HT-29 (cell line): Measurements from ENCODE around the gene PACS1. TPM values are rescaled to one million over a fixed set of nuclear protein-coding genes. Genes with fewer than 3 reads are reported as not detected.

ENCODE experiments used
- DNase-seq: peaks from one replicate; pipeline ENCODE4 v3.0.0-alpha.2; 2015; ENCODE audit warnings: low spot score
- total RNA-seq: library from RNA; depleted of rRNA; stranded (reverse); fragments of >200 nt; shearing (Covaris generic); gene quantifications from 2 replicates; pipeline ENCODE4 v1.2.3, GENCODE V29; 2014

PACS1 gene
- total RNA-seq, 1 experiment from 2014 or later: 23.1 TPM

DNA sequence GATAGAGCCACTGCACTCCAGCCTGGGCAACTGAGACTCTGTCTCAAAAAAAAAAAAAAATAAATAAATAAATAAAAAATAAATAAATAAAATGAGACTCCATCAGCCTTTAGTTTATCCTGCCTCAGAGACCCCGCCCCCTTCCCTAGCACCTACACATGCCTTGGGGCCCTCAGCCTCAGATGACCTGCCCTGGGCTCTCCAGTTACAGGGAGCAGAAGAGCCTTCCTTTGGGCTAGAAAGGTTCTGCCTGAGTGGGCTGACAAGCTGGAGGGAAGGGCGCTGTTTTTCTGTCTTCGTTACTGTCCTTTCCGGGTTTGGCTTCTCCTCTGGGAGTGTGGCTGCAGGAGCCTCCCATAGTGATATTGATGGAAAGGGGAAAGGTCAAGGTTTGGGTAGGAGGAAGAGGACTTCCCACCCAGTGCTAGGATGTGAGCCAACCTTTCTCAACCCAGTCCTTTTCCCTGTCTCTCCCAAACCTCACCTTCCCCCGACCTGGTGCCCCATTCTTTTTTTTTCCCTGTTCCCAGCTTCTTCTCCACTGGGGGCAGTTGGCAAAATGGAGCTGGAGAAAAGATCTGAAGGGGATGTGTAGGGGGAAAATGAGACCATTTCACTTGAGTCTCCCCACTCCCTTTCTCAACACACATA is 19.4 kb upstream of the PACS1 start:
- DNase-seq: no peak

DNA sequence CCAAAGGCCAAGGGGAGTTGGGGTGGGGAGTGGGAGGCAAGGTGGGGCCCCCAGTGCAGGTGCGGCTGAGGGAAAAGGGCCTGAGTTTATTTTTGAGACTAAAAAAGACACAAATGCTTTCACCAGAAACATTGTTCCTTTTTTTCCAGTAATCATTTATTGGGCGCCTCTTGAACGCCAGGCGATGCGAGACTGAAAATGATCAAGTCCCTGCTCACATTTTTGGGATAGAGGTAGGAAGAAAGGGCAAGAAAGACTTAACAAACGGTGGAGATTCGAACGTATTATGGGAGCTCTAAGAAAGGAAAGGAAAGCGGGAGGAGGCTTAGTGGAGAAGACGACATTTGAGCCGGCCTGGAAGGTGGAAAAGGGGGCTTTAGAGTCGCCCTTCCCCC is 18.7 kb upstream of the PACS1 start:
- no peak for DNase-seq

GRCh38 chr11:66051766-66052663 is 18.1 kb upstream of the PACS1 start, which contains the start of gene SF3B2:
Gene SF3B2, plus strand, starts transcription at chr11:66052364. Its CDS starts 21 bp downstream, at chr11:66052385.
- DNase-seq: peak; percentile 99

DNA sequence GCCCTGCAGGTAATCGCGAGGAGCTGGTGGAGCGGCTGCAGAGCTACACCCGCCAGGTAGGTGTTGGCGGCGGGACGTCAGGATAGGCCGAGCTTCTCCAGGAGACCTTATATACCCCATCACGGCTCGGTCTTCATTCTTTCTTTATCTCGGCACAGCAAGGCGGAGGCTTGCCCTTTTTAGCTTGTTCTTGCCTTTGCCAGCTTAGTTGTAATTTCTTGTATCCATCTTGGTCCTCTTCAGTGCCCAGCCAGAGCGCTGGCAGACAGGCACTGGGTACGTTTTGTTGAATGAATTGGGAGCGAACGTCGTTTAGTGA is 17.4 kb upstream of the PACS1 start:
- DNase-seq: no peak

DNA sequence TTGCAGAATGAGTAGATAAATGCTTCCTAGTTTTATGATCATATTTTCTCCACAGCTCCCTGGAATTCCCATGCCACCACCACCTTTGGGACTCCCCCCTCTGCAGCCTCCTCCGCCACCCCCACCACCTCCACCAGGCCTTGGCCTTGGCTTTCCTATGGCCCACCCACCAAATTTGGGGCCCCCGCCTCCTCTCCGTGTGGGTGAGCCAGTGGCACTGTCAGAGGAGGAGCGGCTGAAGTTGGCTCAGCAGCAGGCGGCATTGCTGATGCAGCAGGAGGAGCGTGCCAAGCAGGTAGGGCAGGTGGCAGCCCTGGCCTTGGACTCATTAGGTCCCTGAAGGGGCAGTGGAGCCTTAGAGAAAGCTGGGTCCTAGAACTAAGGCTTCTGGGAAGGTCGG is 15.1 kb upstream of the PACS1 start:
- DNase-seq: no peak

DNA sequence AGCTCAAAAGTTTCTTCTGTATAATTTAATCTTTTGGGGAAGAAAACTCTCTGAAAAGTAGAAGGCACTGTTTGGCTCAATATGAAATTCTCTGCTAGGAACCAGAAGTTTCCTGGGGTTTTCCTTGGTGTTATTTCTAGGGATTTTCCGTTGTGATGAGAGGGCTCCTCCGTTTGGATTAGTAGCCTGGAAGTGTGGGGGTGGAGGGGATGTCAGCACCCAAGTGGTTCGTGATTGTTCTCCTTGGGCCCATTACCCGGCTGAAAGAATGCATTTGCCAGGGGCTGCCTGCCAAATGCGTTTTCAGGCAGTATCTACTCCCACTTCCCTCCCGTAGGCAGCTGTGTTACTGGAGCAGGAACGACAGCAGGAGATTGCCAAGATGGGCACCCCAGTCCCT is 13.6 kb upstream of the PACS1 start:
- DNase-seq: no peak

DNA sequence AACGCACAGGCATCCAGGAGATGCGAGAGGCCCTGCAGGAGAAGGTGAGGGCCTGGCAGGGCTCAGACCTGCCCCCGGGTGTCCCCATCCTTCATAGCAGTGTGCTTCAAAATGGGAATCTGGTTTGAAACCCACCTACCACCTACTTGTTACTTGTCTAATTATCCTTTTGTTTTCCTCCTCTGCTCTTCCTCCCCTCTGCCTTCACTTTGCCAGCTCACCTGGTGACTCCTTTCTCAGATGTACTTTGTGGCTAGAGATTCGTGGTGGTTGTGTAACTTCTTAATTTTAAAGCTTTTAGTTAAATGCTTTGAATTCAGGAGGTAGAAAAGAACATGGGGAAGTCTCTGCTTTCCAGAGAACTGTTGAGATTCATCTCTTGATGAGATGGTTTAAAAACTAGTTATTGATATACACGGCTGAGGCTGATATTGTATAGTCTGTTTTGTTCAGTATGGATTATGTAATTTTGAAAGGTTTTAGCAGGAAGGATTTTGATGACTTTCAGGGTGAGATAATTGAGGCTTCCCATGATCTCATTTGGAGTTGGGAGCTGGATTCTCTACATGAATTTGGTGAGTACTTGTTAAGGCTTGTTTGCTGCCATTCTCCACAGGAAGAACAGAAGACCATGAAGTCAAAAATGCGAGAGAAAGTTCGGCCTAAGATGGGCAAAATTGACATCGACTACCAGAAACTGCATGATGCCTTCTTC is 9.9 kb upstream of the PACS1 start:
- DNase-seq: no peak

GRCh38 chr11:66061268-66061667 is 8.8 kb upstream of the PACS1 start:
- no peak for DNase-seq

- no peak for DNase-seq
Measured at GRCh38 chr11:66062408-66062807, 7.7 kb upstream of the PACS1 start.

GRCh38 chr11:66063900-66064299 is 6.2 kb upstream of the PACS1 start:
- no peak for DNase-seq

- no peak for DNase-seq
Measured at GRCh38 chr11:66064571-66064970, 5.5 kb upstream of the PACS1 start.

DNA sequence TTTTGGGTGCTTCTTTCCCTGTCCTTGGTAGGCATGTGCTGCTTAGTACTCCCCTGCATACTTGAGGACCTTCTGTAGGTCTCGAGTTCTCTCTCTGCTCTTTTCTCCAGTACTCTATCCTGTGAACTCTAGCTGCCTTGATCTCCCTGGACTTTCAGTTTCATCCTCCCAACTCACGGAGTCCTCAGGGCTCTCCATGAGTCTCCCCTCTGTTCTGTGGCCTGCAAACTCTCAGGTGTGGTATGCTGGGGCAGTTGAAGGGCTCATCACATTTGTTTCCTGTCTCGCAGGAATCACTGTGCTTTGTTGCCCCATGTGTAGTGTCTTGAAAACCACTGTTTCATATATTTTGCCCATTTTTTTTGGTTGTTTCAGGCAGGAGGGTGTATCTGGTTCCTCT is 3.3 kb upstream of the PACS1 start:
- DNase-seq: no peak

GRCh38 chr11:66067640-66068039 is 2.4 kb upstream of the PACS1 start:
- no peak for DNase-seq

DNA sequence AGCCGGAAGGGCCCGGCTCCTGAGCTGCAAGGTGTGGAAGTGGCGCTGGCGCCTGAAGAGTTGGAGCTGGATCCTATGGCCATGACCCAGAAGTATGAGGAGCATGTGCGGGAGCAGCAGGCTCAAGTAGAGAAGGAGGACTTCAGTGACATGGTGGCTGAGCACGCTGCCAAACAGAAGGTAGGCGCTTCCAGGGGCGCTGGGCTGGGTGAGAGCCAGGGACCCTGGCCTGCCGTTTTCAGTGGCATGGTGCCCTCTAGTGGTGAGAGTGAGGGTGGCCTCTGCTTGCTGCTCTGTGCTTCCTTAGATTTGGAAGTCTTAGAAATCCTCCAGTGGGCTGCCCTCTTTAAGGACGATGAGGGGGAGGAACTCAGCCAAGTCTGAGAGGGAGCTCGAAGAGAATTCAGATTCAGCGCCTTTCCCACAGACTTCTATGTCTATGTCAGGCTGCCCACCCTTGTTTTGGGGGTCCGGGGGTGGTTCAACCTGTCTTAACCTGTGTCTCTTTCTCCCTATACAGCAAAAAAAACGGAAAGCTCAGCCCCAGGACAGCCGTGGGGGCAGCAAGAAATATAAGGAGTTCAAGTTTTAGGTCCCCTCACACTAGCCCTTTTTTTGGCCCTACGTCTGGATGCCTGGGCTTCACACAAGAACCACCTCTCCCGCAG is 1.8 kb upstream of the PACS1 start:
- peak; percentile 91 for DNase-seq

GRCh38 chr11:66068923-66069714 is 953 bp upstream of the PACS1 start:
- peak; percentile 47 for DNase-seq

DNA sequence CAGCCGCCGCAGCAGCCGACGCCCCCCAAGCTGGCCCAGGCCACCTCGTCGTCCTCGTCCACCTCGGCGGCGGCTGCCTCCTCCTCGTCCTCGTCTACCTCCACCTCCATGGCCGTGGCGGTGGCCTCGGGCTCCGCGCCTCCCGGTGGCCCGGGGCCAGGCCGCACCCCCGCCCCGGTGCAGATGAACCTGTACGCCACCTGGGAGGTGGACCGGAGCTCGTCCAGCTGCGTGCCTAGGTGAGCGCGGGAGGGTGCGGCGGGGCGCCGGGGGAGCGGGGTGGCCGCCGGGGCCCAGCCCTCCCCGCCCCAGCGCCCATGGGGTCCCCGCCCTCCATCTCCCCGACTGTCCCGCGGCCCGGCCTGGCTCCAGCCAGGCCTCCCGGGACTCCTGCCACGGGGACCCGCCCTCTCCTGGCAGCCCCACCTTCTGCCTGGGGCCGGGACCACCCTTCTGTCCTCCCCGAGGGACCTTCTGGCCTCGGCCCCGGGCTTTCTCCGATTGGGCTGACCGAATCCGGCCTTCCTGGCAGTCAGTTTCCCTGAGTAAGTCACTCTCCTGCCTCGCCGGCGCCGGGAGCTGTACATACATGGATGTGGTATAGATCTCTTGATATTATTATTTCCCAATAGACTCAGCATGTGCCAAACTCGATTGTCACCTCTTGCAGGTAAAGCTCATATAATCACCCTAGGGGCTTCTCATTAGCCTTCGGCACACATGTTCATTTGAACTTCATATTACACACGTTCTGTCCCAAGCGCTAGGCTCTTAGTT is 720 bp downstream of the PACS1 start:
- peak; percentile 47 for DNase-seq

GRCh38 chr11:66071381-66071801 is 1.3 kb downstream of the PACS1 start:
- DNase-seq: no peak

GRCh38 chr11:66072081-66072480 is 2.0 kb downstream of the PACS1 start:
- DNase-seq: no peak

GRCh38 chr11:66072518-66072917 is 2.4 kb downstream of the PACS1 start:
- no peak for DNase-seq

GRCh38 chr11:66073669-66074068 is 3.6 kb downstream of the PACS1 start:
- no peak for DNase-seq
